NCI-H748 (cell line): Measurements from ENCODE around the gene ACTA2.

Experiments used
- DNase-seq: peaks from one replicate; lab custom pipeline; 2025; ENCODE audit not compliant: unreplicated experiment; lab: John Stamatoyannopoulos, UW

Gene ACTA2

DNA sequence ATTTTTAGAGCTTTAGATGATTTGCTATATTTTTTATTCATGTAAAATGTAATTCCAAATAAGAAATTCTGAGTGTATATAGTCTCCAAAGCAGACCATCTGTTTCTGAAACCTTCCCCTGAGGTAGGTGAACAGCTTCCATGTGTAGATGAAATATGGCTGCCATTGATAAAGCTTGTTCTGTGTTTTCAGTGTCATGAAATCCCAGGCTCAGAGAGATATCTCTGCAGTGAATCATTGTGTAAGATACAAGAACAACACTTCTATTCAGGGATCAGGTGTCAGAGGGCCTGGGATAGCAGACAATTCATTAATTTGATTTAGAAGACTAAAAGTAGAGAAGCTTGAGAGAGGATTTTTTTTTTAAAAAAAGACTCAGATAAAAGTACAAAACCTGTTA, 29.1 kb downstream of the ACTA2 start:
- no peak for DNase-seq

DNA sequence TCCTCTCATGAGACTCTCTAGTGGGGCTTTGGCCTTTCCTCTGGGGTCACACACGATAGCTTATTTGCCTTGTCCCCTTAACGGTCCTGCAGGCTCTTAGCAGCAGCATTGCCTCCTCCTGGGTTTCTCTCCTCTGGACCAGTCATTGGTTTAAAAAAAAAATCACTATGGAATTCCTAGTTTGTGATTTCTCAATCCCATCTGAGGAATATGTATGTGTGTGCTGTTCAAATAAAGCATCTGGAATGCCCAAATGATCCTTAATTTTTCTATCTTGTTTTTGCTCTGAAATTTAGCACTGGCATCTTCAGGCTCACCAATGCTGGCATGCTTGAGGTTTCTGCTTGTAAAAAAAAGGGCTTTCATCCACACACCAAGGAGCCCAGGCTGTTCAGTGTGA, 30.5 kb downstream of the ACTA2 start:
- DNase-seq = no peak

DNA sequence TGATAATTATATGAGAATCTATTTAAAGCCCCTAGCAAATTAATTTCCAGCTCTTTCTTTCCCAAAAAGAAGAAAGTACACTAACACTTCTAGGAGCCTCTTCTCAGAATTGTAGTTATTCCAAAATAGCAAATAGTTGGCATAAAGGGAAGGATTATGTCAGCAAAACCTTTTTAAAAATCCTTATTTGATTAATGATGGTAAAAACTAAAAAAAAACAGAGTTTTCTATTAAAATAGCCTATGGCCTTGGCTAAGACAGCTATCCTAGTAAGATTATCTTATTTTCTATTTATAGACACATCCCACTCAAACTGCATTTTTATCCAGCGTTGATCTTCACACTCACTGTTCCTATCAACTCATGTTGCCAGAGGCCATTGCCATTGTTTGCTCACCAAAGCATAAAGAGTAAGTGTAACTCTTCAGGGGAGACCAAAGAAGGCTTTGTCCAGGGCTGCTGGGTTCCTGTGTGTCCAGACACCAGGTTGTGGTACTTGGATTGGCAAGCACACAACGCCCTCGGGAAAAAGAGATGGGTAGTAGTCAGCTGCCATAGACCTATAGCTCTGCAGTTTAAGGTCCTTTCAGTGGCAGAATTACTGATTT, 31.5 kb downstream of the ACTA2 start:
- DNase-seq = no peak

DNA sequence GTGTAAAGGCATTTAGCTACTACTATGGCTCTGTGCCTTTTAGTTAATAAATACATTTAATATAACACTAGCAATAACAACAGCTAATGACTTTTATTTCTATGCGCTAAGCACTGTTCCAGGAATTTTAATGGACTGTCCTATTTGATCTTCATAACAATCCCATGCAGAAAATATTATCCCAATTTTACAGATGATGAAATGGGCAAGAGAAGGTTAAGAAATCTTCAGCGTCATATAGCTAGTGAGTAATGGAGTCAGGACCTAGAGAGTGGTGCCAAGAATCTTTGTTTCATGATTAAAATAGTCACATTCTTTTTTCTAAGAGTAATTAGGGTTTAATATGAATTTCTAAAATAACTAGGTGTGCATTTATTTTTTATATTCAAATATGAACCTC, 32.4 kb downstream of the ACTA2 start:
- no peak for DNase-seq

DNA sequence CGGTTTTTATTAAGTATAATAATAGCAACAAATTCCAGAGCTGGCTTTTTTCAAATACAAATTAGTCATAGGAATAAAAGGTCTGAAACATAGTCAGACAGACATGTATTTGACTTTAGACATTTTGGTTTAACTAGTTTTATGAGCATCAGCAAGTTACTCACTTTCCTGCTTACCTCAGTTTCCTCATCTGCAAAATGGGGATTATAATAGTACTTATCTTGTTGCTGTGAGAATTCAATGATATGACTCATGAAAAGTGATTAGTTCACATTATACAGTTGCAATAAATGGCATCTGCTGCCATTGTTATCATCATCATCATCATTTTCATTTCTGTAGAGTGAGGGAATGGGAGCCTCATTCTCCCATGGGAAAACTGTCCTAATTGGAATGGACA, 33.5 kb downstream of the ACTA2 start:
- DNase-seq = no peak

DNA sequence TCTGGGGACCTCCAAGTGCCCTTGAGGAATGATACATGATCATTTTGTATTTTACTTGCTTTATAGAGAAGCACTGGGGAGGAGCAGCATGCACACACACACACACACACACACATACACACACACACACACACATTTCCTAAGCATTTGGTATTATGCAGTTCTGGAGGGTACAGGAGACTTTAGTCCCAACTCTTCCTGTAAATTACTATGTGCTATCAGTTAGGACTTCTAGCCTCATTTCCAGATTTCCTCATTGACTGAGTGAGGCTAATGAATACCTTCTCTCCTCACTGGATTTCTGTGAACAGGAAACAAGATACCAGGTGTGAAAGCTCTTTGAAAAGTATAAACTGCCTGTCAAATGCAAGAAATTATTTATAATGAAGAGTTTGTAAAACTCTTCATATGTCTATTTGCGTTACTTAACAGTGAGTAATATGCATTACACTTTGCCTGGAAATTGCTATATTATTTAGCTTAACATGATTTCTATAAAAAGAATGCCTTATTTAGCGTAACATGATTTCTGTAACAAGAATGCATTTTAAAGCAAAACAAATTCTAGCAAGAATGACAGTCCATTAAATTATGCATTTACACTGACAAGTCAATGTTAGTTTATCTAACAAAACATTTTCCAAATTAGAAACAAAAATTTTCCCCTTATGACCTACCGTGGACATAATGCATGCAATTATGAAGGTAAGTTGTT, 34.2 kb downstream of the ACTA2 start:
- DNase-seq = no peak

DNA sequence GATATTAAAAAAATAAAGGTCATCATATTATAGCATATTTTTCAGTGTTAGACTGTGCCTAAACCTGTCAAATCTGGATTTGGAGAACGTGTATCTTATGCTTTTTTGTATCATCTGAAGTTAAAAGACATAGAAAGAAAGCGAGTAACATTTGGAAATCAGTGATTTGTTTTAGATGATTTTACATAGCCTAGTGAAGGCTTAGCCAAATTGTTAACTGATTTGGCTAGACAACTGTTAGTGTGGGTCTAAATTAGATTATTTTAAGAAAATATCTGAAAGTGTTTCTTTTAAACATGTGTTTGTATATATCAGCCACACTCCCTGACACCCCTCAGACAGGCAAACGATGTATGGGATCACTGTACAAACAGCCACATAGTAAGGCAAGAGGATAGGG, 35.6 kb downstream of the ACTA2 start:
- DNase-seq = no peak

DNA sequence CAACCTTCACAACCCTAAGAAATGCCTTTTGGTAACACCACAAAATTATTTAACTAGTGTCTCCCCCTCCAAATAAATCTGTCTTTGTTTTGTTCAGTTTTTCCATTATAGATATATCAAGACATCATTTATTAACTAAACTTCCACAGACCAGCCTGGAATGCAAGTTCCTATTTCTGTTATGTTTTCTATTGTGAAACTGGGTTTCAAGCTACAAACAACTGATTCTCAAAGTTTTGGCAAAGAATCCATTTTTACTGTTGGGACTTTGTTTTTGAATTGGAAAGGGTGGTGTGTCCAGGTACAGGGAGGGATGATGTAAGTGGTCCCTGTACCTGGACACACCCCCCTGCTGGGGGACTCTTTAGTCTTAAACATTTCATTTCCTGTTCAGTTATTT, 36.3 kb downstream of the ACTA2 start:
- DNase-seq = no peak

DNA sequence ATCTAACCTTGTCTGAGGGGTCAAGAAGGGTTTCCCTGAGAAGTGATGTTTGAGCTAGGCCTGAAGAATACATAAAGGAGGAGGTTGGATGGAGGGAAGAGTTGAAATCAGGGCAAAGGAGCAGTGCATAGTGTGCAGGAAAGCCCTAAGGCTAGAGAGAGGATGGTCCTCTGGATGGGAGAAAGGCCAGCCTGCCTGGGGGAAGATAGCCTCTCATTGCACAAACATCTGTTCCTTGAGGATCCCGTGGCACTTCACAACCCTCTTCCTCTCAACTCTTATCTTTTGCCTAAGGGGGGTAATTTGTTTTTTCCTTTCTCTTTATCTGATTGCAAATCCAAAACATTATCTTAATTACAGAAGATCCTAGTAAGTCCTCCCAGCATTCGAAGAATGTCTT, 36.8 kb downstream of the ACTA2 start:
- no peak for DNase-seq

DNA sequence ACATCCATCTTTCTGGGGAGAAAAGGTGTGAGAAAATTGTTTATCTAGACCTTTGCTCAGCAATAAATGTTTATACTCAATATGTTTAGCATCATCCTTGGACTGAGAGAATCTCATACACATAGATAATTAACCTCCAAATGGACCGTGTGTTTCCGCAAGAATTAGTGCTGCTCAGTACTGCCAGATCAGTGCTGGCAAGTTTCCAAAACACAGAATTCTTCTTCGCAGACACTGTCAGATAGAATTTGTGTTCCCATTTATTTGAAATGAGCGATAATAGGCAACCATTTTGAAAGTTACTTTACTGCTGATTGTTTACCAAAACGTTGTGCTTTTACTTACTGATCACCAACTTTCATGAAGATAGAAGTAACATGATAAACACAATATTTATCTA, 38.8 kb downstream of the ACTA2 start:
- peak; percentile 19 for DNase-seq

DNA sequence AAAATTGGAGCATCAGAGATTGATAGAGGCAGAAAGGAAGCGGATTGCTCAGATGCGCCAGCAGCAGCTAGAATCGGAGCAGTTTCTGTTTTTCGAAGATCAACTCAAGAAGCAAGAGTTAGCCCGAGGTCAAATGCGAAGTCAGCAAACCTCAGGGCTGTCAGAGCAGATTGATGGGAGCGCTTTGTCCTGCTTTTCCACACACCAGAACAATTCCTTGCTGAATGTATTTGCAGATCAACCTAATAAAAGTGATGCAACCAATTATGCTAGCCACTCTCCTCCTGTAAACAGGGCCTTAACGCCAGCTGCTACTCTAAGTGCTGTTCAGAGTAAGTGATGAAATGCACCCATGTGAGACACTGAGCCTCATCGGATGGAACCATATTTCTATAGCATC, 39.4 kb downstream of the ACTA2 start:
- DNase-seq = peak; percentile 44

DNA sequence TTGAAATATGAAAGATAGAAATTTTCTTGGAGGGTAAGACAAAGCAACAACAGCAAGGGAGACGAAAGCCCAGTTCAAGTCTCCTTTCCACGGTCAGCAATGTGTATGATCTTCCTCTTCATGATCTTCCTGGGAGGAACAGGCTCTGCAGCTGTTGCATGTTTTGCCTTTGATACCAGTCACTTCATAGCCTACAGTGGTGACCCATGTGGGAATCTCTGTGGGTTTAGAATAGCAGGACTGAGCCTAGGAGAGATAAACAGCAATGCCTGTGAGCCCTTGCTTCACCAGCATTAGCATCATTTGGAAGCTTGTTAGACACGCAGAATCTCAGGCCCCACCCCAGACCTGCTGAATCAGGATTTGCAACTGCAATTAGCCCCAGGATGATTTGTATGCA, 40.7 kb downstream of the ACTA2 start:
- no peak for DNase-seq

DNA sequence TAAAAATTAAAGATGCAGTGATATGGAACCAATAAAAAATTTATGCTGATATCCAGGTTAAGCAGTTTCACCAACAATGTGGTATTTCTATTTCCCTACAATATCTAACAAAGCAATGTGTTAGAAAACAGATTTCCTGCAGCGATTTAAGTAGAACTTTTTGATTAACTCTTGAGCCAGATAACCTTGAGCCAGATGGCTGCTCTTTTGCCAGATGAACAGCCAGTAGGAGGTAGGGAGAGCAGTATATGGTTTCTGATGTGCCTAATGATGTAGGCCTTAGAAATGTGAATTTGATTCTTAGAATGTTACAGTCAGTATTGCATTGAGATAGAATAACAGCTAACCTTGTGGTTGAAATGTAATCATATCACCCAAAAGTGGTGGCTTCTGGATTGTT, 41.5 kb downstream of the ACTA2 start:
- DNase-seq = no peak

DNA sequence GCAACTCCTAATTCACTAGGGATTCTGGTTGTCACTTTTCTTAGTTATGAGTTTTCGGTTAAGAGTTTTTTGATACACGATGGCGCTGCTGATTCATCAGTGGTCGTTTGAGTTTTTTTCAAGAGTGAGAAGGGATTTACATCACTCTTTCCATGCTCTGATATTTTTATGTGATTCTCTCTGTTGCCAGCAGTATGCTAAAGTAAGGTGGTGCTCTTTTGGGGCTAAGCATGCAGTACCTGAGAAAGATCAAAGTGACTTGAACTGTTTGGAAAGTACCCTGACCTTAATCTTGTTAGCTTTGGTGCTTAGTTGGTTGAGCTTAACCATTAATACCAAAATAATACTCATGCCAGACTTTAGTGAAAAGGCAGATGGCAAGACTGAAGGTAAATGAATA, 44.4 kb downstream of the ACTA2 start:
- DNase-seq = no peak

DNA sequence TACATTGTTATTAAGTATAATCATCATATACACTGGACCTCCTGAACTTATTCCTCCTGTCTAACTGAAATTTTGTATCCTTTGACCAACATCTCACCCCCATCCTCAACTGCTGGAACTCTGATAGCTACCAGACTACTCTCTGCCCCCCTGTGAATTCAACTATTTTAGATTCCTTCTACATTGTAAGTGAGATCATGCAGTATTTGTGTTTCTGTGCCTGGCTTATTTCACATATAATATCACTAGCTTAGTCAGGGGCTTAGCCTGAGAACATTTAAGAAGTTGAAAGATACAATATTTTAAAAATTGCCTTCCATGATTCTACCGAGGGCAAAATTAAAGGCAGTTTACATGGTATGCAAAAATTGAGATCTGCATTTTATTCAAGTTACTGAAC, 45.7 kb downstream of the ACTA2 start:
- DNase-seq = no peak

DNA sequence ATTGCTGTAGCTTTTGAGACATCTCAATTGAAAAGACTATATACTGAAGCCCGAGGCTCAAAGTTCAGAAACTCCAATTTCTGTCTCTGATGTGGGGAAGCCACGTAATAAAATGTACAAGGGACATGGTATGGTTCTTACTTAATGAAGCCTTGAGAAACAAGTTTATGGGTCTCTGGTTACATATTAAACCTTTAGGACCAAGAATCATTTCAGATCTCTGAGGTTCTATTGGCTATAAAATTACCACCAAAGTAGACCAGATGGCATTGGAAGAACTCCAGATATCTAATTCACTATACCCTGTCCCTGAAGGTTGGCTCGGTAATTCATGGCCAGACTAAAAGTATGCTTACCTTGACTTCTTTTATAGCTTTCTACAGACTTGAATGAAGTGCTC, 48.9 kb downstream of the ACTA2 start:
- no peak for DNase-seq

DNA sequence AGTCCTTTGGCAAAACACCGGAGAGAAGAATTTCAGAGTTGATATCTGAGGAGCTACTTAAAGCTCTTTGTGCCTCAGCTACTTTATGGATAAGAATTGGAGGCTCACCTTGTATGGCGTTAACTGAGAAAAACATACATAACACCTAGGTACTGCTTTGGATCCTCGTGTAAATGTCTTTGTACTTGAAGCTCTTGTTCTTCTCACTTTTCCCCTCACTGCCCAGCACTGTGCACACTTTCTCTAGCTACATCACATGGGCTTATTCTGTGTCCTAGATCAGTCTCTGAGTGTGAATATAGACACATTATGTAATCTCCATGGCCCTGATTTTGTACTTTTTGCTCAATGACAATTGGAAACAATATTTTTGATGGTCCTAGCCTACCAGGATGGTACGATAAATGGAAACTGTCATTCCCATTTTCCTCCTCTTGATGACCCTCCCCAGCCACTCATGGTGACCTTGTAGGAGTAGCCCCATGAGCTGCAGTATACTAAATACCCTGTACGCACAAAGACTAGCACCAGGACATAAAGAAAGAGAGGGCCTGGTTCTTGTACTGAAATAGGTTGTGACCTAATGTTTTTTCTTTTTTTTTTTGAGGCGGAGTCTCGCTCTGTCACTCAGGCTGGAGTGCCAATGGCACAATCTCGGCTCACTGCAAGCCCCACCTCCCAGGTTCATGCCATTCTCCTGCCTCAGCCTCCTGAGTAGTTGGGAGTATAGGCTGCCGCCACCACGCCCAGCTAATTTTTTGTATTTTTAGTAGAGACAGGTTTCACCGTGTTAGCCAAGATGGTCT, 50.4 kb downstream of the ACTA2 start:
- no peak for DNase-seq

DNA sequence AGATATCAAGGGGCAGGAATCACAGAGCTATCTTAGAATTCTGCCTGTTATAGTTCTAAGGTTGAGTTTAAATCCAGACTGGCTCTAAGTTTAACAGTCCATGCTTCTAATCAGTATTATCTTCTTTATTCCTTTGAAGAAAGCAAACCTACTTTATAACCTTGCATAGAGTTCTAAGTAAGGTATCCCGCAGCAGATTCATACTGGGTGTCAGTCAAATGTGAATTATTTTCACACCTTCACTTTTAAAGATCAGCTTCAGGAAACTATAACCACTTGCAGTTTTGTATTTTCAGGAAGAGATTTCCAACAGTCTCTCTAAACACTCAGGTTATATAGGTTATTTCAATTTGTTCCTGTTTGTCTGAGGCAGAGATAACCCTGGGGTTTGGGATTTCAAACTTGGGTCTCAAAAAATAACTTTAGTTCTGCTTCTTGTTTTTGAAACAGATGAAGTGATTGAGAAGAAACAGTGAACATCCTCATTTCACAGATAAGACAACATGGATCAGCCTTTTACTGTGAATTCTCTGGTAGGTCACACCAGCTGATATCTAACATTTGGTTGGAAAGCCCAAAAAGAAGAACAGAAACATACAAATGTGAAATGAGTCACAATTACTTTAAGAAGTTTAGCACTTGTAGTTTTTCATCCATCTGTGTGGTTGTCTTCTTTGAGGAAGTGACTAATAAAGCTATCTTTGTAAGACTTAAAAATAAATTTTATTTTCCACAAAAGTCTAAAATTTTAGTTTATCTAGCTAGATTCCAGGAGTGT, 51.2 kb downstream of the ACTA2 start:
- DNase-seq = no peak

DNA sequence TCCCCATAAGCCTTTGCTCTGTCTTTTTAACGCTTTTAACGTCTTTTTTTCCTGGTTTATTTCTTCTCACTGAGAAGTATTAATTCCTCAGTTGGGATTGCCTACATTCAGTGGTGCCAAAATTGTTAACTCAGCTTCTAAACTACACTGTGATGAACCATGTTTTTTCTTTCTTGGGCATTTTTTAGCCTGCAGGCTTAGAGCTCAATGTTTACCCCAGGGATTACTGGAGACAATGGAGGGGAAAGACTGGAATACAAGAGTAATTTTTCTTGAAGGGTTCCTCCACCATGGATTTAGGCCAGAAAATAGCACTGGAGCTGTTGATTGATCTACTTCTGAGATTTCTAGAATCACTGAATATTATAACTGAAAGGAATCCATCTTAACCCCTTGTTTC, 52.7 kb downstream of the ACTA2 start:
- DNase-seq = no peak

DNA sequence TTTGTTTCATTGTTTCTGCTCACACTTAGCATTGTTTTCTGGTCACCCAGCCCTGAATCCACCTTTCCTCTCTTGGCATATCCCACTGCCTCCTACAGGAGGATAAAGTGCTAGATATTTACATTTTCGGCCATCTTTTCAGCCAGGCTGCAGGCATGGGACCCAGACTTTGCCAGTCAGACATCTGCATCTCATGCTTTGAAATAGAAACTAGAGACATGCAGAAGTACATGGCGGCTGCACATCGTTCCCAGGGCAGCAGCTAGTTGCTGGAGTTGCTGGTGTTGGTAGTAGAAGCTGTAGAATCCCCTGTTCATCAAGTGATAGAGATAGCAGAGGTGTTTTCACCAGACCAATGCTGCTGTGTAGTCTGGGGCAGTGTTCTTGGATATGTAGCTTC, 53.8 kb downstream of the ACTA2 start:
- no peak for DNase-seq

DNA sequence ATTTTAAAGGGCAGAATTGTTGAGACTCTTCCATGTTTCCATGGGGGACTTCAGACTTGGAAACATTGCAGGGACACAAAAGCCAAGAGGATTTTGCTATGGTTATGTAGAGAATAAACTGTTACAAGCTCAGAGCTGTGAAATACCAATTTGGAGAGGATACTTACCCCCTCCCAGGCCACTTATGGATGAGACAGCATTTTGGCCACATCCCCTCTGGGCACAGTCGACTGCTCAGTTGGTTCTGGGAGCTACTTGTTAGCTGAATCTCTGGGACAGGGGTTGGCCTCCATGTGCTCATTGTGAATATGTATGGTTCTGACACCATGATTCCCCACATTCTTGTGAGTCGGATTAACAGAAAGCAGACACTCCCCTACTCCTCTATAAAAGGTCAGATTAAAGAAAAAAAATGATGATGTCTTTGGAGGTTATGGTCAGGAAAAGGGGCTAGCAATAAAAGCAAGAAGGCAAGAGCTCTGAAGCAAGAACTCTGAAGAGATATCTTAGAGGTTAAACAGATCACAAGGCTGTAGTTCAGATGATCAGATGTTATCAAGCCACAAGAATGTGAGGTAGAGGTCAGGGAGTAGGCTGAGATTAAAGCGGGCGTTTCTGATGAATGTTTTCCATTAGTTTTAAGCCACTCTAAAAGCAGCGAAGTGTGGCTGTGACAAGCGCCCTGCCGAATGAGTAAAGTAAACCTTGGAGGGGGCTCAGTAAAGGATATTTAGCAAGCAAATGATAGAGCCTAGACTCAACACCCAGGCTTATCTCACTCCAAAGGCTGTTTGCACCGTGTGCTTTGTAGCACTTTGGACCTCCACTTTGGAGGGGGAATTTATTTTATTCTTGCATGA, 55.3 kb downstream of the ACTA2 start:
- no peak for DNase-seq
